CD4-positive, alpha-beta T cell treated with Interleukin-6 for 4 hours (primary cell): ENCODE results near the gene SLC35F3.

Source experiments
- DNase-seq: peaks from one replicate; pipeline ENCODE4 v3.0.0-alpha.2; 2020; ENCODE audit warnings: mixed read lengths

Gene SLC35F3

DNA sequence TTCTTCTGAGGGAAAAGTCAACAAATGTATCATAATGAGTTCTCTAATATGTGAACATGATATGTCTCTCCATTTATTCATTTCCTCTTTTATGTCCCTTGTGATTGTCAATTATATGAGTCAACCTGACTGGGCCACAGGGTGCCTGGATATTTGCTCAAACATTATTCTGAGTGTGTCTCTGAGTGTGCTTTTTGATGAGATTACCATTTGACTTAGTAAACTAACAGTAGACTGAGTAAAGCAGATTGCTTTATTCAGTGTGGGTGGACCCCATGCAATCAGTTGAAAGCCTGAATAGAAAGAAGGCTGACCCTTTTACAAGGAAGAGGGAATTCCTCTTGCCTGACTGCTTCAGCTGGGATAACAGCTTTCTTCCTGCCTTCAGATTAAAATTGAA, 142.6 kb downstream of the SLC35F3 start:
- no peak for DNase-seq

GRCh38 chr1:234062166-234062565, 157.7 kb downstream of the SLC35F3 start:
- no peak for DNase-seq

GRCh38 chr1:234065794-234066447, 161.4 kb downstream of the SLC35F3 start:
- DNase-seq = peak; percentile 70

- no peak for DNase-seq
Observed at GRCh38 chr1:234067581-234068337, 163.3 kb downstream of the SLC35F3 start.

DNA sequence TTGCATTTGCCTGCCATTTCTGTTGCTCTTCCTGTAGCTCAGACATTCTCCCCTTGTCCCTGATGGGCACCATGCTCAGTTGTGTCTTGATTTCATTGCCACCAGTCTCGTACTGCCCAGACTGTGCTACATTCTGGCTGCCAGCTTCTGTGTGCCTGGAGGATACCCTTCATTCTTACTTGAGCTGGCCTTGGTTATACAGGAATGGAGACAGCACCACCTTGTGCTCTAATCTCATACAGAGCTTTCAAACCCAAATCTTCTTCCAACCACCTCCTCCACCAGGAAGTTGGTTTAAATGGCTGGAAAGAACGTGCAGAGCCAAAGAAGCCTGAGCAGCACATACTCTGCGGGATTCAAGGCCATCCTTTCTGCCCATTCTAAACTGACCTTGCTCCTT, 165.3 kb downstream of the SLC35F3 start:
- DNase-seq = no peak

GRCh38 chr1:234072793-234073192, 168.3 kb downstream of the SLC35F3 start:
- no peak for DNase-seq

- DNase-seq = no peak
Observed at GRCh38 chr1:234078143-234078542, 173.7 kb downstream of the SLC35F3 start.

DNA sequence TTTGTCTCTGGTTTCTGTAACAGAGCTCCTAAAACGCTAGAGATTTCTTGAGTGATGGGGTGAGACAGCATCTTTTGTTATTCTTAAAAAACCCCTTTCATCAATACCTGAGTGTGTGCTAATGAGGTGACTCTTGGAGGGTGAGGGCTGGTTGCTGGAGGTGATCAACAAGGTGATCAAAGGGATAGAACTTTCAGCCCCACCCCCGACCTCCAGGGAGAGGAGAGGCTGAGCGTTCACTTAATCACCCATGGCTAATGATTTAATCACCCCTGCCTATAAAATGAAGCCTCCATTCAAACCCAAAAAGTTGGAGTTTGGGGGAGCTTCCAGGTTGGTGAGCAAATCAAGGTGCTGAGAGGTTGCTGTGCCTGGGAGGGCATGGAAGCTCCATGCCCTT, 175.4 kb downstream of the SLC35F3 start:
- no peak for DNase-seq

DNA sequence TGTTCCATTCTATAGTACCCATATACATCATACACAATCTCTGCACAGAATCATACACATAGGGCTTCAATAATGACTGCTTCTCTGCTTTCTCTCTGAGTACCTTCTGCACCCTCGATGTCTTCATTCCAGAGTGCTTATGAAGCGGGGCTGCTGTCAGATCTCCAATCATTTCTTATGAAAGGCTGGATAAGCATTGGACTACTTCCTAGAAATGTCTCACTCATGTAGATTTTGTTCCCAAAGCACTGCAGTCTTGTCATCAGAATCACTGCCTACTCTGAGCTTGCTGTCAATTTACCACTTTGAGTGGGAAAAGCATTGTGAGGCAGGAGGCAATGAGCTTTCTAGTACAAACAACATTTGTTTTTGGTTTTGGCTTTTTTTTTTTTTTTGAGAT, 179.0 kb downstream of the SLC35F3 start:
- DNase-seq = no peak

DNA sequence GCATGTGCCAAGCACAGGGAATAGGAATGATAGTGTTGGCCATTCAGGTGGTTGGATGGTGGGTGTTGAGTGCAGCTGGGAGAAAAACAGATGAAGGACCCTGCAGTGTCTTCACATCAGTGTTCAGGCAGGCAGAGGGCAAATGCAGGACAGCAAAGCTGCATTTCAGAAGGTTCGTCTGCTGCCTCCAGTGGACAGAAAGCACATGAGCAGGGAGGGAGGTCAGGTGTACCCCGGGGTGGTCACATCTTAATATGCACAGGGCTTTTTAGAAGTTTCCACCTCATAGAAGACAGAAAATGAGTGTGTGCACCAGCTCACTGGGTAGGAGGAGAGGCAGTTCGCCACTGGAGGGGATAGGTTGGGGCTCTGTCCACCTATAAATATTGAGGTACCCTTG, 184.9 kb downstream of the SLC35F3 start:
- DNase-seq = no peak

DNA sequence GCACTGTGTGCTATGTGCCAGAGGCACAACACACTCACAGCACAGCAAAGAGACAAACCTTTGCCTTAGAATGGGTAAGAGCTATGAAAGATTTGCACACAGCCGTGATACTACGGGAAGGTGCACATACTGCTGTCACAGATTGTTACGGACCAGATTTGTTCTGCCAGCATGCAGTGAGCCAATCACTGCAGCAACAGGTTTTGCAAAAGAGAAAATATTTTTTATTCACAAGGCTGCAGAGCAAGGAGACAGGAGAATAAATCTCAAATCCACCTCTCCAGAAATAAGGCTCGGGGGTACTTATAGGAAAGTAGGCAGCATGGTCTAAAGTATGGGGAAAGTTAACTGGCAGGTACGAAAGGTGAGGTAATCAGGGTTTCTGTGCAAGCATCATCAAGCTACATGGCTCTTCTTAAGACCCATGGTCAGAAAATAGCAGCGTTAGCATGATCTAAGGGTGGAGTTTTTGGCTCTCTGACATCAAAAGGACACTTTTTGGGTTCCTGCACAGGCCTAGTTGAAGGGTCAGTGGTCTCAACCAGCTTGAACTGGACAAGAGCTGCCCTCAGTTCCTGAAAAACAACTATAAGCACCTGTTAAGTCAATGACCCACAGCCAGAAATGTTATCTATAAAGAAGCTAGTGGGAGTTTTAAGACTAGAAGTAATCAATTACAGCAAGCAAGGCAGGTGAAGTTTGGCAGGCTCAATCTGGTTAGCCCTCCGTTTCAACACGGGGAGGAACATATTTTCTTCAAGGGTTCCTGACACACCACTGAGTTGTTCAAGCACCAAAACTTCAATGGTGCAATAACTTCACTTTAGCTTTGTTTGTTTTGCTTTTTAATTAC, 186.0 kb downstream of the SLC35F3 start:
- no peak for DNase-seq

DNA sequence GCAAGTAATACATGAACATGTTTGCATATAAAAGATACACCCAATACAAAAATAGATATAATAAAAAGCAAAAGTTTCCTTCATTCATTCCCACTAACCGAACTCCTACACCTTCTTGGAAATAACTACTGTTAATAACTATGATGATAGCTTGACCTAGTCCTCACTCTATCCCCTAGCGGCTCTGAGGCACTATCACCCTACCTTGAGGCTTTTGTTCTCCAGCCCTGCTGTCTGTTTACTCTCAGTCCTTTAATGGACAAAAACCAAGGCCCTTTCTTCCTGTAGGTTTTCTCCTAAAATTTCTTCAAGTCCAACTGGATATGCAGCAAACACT, 186.6 kb downstream of the SLC35F3 start:
- DNase-seq = no peak

DNA sequence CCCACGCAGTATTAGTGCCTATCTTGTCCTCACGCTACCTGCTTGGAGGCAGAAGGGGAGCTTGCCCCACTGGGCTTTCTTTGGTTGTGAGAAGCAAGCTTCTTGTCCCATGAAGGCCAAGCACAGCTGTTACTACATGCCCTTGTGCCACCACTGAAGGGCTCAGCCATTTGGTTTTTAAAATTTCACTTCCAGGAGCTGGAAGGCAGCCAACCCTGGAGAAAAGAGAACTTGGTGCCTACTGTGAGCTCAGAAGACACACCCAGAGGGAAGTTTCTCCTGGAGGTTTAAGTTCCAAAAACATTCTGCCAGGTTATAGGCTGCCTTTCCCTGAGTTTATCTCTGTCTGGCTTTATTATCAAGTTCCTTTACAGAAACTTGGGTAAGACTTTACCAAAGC, 187.4 kb downstream of the SLC35F3 start:
- no peak for DNase-seq

DNA sequence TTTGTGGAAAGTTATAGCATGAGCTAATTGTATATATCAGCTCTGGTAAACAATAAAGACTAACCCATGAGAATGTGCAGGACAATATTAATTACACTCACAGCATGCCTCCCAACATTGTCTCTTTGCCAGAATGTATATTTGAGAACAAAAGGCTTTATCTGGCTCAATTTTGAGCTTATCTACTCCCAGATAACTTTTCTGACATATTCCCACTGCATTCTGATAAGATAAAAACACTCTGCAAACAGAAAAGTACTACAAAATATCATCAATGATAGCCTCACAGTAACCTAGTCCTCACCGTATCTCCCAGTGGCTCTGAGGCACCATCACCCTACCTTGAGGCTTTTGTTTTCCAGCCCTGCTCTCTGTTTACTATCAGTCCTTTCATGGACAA, 188.6 kb downstream of the SLC35F3 start:
- no peak for DNase-seq

DNA sequence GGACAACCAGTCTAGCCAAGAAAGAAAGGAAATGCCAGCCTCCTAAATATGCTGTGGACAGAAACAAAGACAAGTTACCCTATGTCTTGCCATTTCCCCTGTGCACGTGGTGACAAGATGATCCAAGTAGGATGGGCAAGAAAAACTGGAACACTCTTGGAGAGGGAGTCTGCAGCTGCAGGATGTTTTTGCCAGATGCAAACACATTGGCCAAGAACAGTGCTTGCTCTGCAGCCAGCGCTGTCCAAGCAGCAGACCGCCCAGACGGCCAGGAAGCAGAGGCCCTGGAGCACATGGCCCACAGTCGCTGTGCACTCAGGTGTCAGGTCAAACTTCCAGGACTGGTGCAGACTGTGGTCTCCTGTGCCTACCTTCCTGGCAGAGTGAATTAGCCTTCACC, 189.3 kb downstream of the SLC35F3 start:
- DNase-seq = no peak

DNA sequence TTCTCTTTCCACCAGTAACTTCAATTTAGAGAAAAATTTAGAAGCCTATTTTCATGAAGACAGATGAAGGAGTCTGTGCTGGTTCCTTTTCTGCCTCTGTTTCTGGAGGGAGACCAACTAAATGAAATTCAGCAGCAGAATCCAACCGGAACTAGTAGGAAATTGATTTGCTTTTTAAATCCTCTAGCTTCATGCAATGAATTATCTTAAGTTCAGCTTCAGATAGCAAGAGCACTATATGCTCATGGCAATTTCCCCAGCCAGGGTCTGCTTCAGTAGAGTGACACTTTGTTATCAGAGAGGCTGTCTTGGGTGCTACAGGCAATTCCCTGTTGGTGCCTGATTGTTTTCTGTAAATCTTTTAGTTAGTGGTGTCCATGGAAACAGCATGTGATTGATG, 189.7 kb downstream of the SLC35F3 start:
- no peak for DNase-seq

GRCh38 chr1:234096161-234096770, 191.8 kb downstream of the SLC35F3 start:
- no peak for DNase-seq

GRCh38 chr1:234102583-234102982, 198.1 kb downstream of the SLC35F3 start:
- DNase-seq = no peak

DNA sequence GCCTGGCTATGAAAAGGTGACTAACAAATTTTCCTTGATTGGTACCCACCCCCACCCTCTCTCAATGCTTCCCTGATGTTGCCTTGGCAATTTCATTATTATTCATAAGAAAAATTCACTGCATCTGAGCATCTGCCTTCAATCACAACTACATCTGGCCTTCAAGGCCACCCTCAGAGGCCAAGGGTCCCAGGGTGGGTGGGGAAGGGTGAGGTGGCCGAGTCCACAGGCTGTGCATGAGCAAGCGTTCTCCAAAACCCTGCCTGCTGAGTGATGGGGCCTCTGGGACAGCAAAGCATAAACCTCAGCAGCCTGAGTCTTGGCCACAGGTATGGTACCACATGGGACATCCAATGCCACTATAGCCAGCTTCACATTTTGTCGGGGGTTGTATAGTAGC, 198.7 kb downstream of the SLC35F3 start:
- no peak for DNase-seq

GRCh38 chr1:234106032-234106431, 201.6 kb downstream of the SLC35F3 start:
- no peak for DNase-seq

- DNase-seq = no peak
Observed at GRCh38 chr1:234107416-234108021, 203.0 kb downstream of the SLC35F3 start.

- no peak for DNase-seq
Observed at GRCh38 chr1:234108921-234109320, 204.4 kb downstream of the SLC35F3 start.

DNA sequence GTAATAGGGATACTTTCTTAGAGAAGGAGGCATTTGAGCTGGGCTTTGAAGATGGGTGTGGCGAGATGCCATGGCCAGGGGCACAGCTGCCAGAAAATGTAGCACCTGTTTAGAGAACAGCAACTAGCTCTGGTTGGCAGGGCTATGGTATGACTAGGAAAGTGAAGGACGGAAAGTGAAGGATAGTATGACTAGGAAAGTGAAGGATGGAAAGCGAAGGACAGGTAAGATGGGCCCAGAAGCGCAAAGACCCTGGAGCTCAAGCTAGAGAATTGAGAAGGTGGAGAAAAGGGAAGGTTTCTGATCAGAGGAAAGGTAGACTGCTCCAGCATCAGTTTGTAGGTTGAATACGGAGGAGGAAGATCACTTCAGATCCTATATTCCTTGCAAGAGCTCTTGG, 205.4 kb downstream of the SLC35F3 start:
- no peak for DNase-seq
